ENCODE measurements around the gene BLOC1S6.

Gene BLOC1S6

GRCh38 chr15:45587095-45587862 lies at the start of gene BLOC1S6:
BLOC1S6 (plus strand) TSS chr15:45587379; CDS start chr15:45587444, 65 bp downstream.
- DNase-seq = peak; percentile 43

GRCh38 chr15:45539680-45540079 lies 47.5 kb upstream of the BLOC1S6 start:
- no peak for DNase-seq

GRCh38 chr15:45540531-45540930 lies 46.6 kb upstream of the BLOC1S6 start:
- no peak for DNase-seq

- no peak for DNase-seq
These were observed 44.1 kb upstream of the BLOC1S6 start for GRCh38 chr15:45543051-45543450.

GRCh38 chr15:45544266-45545023 lies 42.7 kb upstream of the BLOC1S6 start:
- no peak for DNase-seq

GRCh38 chr15:45546789-45547188 lies 40.4 kb upstream of the BLOC1S6 start:
- DNase-seq = no peak

- DNase-seq = no peak
These were observed 38.2 kb upstream of the BLOC1S6 start for GRCh38 chr15:45548753-45549520.

GRCh38 chr15:45549541-45550220 lies 37.5 kb upstream of the BLOC1S6 start:
- no peak for DNase-seq

GRCh38 chr15:45550436-45550835 lies 36.7 kb upstream of the BLOC1S6 start:
- DNase-seq = no peak

- DNase-seq = no peak
These were observed 35.5 kb upstream of the BLOC1S6 start for GRCh38 chr15:45551676-45552075.

GRCh38 chr15:45555934-45556608 lies 31.1 kb upstream of the BLOC1S6 start:
- DNase-seq = no peak

- no peak for DNase-seq
These were observed 14.6 kb upstream of the BLOC1S6 start for GRCh38 chr15:45572617-45573016.

- DNase-seq = no peak
These were observed 13.1 kb upstream of the BLOC1S6 start for GRCh38 chr15:45573961-45574629.

- no peak for DNase-seq
These were observed 5.3 kb upstream of the BLOC1S6 start for GRCh38 chr15:45581919-45582318.

GRCh38 chr15:45583731-45584639 lies 3.2 kb upstream of the BLOC1S6 start:
- DNase-seq = no peak

GRCh38 chr15:45585069-45585791 lies 1.9 kb upstream of the BLOC1S6 start:
- no peak for DNase-seq

- DNase-seq = no peak
These were observed 1.1 kb upstream of the BLOC1S6 start for GRCh38 chr15:45586125-45586524.

- no peak for DNase-seq
These were observed 531 bp upstream of the BLOC1S6 start for GRCh38 chr15:45586601-45587094.

GRCh38 chr15:45587863-45588170 lies 638 bp downstream of the BLOC1S6 start:
- no peak for DNase-seq

Measured in DMS153 (cell line).